CD4-positive, alpha-beta T cell treated with Interleukin-1 beta for 1 hour (primary cell): ENCODE measurements around the gene CMSS1.

ENCODE experiments used
- DNase-seq, 2 donors: peaks; one replicate each; pipeline ENCODE4 v3.0.0-alpha.2; 2020 to 2022

Gene CMSS1

DNA sequence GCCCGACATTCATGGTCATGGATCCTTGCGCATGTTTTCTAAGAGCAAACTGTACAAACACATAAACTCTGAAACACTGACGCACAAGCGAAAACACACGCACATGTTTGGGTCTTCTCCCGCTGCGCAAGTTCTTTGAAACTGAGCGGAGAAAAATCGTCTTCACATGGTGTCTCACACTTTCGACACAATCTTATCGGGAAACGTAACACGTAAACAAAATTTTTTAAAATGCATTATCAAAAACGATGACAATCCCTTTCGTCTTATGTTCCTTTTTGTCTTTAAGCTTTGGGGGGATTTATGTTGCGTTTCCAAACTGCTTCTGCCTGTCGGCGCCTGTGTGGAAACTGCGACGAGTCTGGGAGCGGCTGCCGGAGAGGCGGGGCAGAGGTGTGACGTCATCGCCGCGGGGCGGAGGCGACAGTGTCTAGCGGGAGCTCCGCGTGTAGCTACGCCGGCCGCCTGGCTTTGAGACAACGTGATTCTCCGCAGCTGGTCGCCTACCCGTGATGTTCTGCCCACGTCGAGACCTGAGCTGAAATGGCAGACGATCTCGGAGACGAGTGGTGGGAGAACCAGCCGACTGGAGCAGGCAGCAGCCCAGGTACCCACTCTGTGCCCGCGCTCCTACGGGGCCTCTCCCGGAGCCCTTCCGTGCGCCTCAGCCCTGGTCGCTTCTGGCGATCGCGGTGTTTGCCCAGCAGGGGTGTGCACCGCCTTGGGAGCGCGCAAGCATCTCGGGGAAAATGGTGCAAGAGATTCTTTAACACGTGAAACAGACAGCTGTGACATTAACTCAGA lies at the start of gene CMSS1:
CMSS1 (plus strand) TSS at position 426 of the 804 bp plus-strand sequence.
- DNase-seq: peak; percentile 93 to 94

DNA sequence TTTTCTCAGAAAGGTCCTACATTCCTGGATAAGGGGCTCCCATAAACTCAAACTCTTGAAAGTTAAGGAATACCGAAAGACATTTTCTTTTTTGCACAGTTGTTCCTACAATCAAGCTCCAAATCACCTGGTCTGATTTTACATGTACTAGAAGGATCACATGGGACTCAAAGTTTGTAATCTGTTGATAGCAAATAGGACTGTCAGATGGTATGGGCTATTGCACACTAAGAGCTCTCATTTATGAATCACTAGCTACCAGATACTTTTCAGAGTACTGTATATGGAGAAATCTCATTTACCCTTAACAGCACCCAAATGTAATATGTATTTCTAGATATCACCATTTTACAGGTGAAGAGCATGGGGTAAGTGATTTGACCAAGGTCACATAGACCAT lies 49.5 kb upstream of the CMSS1 start:
- DNase-seq: no peak

DNA sequence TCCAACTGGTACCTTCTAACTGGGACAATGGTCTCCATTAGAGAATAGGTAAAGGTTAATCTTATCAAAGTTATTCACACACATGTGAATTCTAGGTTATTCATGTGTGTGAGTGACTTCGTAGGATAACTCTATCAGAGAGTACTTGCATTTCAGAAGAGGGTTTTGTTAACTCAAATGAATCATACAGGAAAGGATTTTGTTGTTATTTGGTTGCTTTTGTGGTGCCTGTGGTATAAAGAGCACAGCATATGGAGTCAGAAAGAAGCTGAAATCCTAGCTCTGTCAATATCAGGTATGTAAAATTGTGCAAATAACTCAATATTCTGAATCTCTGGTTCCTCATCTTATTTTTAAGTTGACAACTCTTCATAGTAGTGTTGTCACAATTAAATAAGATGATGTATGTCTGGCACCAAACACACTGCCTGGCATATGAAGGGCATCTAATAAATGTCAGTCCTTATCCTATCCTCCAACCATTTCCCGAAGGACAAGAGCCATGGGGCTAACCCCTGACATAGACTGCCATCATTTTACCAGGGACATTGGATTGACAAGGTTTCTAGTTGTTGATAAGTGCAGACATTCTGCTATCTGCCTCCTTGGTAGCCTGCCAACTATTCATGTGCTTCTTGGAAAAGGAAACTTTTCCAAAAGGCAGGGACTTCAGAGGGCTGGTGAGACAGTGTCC lies 48.7 kb upstream of the CMSS1 start:
- DNase-seq: no peak

DNA sequence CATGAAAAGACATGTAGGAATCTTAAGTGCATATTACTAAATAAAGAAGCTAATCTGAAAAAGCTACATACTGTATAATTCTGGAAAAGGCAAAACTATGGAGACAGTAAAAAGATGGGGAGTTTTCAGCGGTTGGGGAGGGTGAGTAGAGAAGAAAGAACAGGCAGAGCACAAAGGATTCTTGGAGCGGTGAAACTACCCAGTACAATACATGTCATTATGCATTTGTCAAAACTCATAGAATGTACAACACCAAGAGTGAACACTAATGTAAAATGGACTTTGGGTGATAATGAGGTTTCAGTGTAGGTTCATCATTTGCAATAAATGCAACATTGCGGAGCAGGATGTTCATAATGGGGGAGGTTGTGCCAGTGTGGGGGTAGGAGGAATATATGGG lies 45.5 kb upstream of the CMSS1 start:
- DNase-seq: no peak

DNA sequence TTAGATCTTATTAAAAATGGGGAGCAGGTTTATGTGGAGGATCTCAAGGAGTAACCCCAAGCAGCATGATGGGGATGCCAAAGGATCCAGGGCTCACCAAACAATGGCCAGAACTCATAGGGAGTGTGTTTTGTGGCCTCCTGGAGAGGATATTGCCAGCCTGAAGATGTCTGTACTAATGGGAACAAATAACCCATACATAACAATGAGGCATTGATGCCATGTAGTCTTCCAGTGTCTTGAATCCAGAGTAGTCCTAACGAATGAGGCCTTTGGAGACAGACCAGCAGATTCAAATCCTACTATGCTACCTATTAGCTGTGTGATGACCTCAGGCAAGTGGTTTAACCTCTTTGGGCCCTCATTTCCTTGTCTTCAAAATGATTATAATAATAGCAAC lies 45.0 kb upstream of the CMSS1 start:
- DNase-seq: no peak

DNA sequence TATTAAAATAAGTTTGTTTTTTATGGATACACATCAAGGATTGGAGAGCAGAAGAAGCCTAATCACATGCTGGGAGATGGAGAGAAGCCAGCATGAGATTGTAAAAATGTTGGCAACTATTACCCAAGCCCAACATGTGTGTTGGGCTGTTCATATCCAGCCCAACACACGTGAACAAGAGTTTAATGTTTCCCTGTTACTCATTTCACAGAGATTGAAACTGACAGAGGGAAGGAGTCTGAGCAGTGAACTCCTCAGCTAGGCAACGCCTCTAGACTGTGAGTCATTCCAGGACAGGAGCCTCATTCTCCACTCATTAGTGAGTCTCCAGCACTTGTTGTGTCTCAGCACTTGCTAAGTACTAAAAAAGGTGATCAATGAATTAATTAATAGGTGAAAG lies 43.2 kb upstream of the CMSS1 start:
- DNase-seq: no peak

DNA sequence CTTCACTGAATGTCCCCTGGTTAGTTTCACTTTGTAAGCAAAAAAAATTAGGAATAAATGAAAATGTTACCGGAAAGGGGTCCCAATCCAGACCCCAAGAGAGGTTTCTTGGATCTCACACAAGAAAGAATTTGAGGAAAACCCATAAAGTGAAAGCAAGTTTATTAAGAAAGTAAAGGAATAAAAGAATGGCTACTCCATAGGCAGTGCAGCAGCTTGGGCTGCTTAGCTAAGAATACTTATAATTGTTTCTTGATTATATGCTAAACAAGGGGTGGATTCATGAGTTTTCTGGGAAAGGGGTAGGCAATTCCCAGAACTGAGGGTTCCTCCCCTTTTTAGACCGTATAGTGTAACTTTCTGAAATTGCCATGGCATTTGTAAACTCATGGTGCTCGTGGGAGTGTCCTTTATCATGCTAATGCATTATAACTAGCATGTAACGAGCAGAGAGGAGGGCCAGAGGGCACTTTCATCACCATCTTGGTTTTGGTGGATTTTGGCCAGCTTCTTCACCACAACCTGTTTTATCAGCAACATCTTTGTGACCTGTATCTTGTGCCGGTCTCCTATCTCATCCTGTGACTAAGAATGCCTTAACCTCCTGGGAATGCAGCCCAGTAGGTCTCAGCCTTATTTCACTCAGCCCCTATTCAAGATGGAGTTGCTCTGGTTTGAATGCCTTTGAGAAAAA lies 41.0 kb upstream of the CMSS1 start:
- no peak for DNase-seq

DNA sequence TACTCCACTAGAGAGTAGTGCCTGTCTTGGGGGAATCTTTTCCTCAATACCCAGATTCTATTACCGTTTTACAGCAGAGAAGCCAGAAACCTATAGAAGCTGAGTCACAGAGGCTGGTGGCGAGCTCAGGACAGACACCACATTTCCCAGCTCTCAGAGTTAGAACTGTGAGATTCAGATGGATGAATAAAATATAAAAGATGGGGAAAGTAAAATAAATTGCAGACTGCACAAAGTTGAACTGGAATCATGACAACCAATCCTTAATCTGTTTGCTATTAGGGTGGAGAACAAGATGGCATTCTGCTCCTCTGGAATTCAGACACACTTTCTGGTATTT lies 40.5 kb upstream of the CMSS1 start:
- no peak for DNase-seq

DNA sequence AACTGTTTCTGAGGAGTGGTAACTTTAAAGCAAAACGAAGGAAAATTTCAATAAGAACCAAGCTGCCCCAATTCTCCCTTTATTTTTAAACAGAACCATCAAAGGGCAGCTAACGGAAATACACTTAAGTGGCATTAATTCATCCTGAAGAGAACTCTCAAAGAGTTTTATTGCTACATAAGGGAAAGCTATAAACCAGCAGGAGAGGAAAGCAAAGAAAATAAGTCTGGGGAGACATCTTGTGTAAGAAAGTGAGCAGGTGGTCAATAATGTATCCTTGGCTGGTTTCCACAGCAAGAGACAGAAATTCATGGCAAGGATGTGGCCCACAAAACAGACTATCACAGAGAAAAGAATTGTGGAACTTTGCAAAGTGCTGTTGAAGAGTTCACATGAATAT lies 40.0 kb upstream of the CMSS1 start:
- no peak for DNase-seq

DNA sequence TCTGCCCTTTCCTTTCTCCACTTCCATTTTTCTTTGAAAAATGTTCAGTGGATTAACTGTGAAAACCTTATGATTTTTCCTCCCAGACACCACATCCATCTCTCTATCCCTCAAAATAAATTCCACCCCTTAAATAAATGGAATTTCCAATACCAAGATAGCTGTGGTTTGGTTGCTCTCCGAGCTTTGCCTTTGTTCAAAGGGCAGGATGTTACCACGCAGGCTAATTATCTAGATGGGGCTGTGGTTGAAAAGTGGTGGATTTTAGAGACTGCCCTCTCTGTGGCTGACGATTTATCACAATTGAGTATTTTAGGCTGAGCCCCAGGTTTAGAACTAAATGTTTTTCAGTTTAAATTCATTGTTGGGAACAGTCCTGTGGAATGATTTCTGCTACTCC lies 36.9 kb upstream of the CMSS1 start:
- DNase-seq: no peak

DNA sequence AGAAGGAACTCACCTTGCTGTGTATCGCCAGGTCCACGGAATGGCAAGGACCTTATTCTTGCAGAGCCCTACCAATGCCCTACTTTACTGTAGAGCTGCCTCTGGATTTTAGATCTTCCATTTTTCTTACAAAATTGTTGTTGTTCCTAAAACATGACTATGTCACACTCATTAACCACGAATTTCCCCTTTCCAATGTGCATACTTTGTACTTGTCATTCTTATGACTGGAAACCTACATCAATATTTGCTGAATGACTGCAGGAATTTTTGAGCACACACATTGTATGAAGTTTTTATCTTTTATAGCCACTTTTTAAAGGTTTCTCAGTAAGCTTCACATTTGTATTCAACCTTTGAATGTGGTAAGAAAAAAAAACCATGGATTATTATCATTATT lies 35.9 kb upstream of the CMSS1 start:
- no peak for DNase-seq

DNA sequence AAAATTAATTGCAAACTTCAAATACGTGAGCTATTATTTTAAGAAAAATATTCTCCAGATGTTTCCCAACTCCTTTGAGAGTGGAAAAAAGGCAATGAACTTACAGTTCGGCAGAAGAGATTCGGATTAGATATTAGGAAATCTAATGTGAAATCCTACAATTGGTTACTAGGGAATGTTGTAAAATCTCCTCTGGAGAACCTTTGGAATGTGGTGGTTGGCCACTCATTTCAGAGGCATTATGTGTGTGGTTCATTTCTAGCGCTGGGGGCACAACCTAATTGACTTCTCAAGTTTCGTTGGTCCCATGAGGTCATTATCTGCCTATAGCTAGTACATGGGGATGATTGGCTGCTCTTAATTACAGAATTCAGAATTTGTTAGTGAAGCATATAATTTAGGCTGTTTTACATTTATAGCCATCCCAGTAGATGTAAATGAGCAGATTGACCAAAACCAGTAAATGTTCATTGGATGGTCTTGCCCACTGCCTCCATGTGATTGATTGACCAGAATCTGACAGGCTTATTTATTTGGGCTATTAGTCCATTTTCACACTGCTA lies 34.6 kb upstream of the CMSS1 start:
- DNase-seq: no peak

DNA sequence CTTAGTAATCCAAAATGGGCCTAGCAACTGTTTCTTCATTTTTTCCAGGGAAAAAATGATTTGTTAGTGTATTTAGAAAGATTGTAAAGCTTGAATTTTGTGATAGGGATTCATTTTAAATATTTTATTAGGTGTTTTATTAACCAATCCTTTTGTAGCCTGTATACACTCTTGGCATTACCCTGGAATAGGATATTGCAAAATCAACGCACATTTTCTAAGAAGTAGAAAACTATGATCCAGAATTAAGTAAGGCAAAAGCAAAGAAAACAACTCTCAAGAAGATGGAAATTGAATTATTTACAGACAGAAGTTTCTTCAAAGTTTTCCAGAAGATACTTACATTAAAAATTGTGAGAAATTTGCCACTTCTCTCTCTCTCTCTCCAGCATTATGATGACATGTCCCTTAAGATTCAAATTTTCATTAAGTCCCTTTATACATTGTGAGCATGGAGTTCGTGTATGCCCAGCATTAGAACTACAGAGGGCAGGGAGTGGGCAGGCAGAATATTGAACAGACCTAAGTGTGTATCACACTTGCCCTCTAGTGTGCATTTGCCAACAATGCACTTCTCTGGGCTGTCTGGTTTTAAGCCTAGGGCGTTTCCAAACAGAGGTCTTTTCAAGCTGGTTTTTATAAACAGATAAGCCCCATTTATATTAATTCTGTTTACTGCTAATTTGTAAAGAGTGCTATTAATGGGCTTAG lies 28.5 kb upstream of the CMSS1 start:
- DNase-seq: peak in 1 of 2 donors; percentile 11

DNA sequence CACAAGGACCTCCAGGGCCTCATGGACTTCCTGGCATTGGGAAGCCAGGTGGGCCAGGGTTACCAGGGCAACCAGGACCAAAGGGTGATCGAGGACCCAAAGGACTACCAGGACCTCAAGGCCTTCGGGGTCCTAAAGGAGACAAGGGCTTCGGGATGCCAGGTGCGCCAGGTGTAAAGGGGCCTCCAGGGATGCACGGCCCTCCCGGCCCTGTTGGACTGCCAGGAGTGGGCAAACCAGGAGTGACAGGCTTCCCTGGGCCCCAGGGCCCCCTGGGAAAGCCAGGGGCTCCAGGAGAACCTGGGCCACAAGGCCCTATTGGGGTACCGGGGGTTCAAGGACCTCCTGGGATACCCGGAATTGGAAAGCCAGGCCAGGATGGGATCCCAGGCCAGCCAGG lies 23.2 kb upstream of the CMSS1 start:
- DNase-seq: no peak

DNA sequence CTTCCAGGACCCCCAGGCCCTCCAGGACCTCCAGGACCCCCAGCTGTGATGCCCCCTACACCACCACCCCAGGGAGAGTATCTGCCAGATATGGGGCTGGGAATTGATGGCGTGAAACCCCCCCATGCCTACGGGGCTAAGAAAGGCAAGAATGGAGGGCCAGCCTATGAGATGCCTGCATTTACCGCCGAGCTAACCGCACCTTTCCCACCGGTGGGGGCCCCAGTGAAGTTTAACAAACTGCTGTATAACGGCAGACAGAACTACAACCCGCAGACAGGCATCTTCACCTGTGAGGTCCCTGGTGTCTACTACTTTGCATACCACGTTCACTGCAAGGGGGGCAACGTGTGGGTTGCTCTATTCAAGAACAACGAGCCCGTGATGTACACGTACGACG lies 22.1 kb upstream of the CMSS1 start:
- DNase-seq: no peak

DNA sequence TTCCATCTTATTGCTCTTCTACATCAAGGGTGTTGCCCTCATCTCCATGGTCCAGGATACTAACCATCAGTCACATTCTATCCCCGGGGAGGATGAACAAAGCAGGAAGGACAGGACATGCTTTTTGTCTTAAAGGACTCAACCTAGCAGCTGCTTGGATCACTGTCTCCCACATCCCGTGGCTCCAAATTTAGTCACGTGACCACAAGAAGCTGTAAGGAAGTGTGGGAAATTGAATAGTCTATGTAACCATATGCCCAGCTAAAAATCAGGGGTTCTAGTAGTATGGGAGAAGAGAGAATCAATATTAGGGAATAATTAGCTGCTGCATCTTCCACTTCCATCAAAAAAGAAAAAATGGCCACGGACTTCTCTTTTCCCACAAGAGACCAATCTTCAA lies 18.2 kb upstream of the CMSS1 start:
- no peak for DNase-seq

DNA sequence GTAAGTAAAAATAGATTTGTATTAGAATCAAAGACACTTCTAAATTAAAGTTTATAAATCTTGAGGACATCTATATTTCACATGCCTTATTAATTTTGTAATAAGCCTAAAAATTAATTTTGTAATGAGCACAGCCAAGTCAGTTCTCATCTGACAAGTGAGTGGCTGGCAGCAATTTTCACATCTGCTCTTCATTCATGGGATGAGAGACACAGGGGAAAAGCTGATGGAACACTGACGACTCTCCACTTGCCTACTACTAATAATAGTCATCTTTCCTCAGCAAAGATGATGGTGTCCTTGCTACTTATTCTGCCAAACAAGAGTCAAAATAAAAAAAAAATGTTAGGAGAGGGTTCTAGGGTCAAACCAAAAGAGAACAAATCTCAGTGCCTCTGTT lies 14.4 kb upstream of the CMSS1 start:
- no peak for DNase-seq

DNA sequence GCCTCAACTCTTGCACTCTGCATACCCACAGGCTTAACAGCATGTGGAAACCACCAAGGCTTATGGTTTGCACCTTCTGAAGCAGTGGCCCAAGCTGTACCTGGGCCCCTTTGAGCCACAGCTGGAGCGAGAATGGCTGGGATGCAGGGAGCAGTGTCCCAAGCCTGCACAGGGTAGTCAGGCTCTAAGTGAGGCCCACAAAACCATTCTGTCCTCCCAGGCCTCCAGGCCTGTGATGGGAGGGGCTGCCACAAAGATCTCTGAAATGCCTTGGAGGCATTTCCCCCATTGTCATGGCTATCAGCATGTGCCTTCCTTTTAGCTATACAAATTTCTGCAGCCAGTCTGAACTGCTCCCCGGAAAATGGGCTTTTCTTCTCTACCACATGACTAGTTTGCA lies 12.5 kb upstream of the CMSS1 start:
- no peak for DNase-seq

DNA sequence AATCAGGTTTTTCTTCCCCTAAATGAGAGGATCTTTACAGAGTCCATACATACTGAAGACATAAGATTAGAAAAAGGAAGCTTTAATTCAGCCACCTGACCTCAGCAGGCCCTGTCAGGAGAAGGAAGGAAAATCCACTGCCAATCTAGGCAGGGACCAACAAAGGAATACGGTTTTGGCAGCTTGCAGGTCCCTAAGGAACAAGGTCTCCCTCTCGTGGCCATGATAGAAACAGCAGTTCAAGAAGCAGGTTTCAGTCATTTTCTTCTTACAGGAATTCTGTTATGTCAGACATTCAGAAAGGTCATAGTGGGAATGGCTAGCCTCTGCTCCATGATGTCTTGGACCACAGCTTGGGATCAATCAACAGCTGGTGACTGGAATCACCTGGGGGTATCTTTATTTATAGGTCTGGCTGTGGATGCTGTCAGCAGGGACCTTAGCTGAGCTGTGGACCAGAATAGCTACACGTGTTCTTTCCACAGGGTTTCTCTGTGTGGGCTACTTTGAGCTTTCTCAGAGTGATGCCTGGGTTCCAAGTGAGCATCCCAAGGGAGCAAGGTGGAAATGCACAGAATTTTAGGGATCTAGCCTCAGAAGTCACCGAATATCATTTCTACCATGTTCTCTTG lies 9.4 kb upstream of the CMSS1 start:
- DNase-seq: peak; percentile 12 to 46

DNA sequence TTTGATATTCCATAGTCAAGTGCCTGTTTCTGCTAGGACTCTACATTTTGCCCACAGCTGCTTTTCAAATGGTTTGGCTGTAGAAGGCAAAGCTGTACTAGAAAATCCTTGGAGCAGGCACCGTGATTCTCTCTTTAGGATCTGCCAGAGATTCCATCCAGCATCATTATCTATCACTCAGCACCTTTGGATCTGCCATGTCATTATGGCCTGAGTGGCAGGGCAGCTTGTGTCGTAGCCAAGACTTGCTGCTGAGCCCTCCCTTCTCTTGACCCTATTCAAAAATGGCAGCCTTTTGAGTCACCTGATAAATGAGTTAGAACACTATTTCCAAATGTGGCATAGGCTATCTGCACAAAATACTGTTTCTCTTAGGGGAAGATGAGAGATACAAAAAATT lies 8.1 kb upstream of the CMSS1 start:
- no peak for DNase-seq

DNA sequence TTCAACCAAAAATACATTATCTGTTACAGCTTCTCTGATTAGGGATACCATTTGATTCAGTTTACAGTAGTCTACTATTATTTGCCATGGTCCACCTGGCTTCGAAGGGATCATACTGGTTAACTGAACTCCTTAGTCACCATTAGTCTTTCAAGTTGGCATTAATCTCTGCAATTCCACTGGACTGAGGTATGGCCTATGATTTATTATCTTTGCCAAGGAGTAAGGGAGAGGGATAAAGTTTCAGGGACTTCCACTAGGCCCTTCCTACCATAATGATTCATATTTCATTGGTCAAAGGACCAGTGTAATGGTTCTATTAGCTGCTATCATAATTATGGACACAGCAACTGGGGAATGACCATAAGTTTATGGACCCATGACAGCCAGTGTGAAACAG lies 7.3 kb upstream of the CMSS1 start:
- DNase-seq: no peak

DNA sequence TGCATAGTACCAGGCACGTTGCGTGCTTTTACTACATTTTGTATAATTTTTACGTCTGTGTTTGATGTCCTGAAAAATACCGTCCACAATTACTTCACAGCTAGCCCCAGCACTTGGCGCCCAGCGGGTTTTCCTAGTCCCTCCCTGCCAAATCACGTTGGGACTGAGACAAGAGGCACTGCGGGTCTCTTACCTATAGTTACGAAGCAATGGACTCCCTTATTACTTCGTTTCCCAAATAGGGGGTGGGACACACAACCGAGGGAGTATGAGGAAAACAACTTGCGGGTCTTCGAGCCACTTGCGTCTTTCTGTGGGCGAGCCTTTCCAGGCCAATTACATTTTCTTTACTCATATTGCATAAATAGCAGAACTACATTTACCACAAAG lies 620 bp upstream of the CMSS1 start:
- DNase-seq: no peak

DNA sequence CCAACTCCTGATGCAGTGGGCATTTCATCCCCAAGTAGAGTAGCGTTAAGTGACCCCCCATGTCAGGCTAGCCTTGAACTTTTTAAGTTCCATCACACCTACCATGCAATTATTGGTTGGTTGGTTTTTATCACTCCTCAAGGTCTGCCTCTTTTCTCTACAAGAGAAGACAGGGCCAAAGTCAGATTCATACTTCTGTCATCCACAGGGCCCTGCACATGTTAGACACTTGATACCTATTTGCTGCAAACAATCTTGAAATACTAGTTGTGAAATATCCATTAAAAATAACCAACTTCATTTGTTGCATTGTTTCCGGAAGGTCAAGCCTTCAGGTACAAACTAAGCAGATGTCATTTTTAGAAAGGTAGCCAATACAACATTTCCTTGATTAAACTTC lies 1.2 kb downstream of the CMSS1 start:
- no peak for DNase-seq
